ENCODE data around the gene PPIA. TPM values are rescaled to one million over a fixed set of nuclear protein-coding genes. Genes with fewer than 3 reads are reported as not detected.

The PPIA gene
- total RNA-seq, 1 experiment from 2014 or later: 2,465 TPM

GRCh38 chr7:44794331-44794730 is 2.1 kb upstream of the PPIA start (continued):
- no peak for TF ChIP-seq PRDM15 (CRISPR knock-in tag; IDR thresholded peaks at IDR 0.05)
- no peak for TF ChIP-seq MAX (CRISPR knock-in tag; IDR thresholded peaks at IDR 0.05)
- no peak for TF ChIP-seq TP53 (CRISPR knock-in tag; IDR thresholded peaks at IDR 0.05)
- no peak for TF ChIP-seq USF1 (CRISPR knock-in tag; IDR thresholded peaks at IDR 0.05)
- TF ChIP-seq KAT7 (CRISPR knock-in tag; IDR thresholded peaks at IDR 0.05; ENCODE audit: borderline replicate concordance): no peak
- TF ChIP-seq MXD4 (CRISPR knock-in tag; IDR thresholded peaks at IDR 0.05; ENCODE audit: borderline replicate concordance): no peak
- TF ChIP-seq GRHL2 (CRISPR knock-in tag; IDR thresholded peaks at IDR 0.05; ENCODE audit: insufficient replicate concordance, severe bottlenecking): no peak

- DNase-seq (ENCODE audit: low spot score) (no peak), ATAC-seq (peak; percentile 41)
- Mint-ChIP-seq H3K36me3 (peaks cover 38% of the 10 kb centered on the region), H3K27ac (peak overlapping the region; percentile 95), H3K4me1 (peaks cover 18% of the 10 kb centered on the region), H3K4me3 (peak overlapping the region; percentile 100), H3K27me3 (ENCODE audit: low read depth) (no peaks in the 10 kb centered on the region), H3K9me3 (no peaks in the 10 kb centered on the region)
- ChIA-PET CTCF (no interaction called here), POLR2A (no interaction called here)
- TF ChIP-seq CBFB (CRISPR knock-in tag; IDR thresholded peaks at IDR 0.05; ENCODE audit: low read depth) (peak; percentile 91; the same call in 1 of the 2 replicates), USF1 (CRISPR knock-in tag; IDR thresholded peaks at IDR 0.05) (peak; percentile 72; the same call in 1 of the 2 replicates), ZNF263 (CRISPR knock-in tag; IDR thresholded peaks at IDR 0.05; ENCODE audit: low read depth) (no peak), ATF6 (CRISPR knock-in tag; IDR thresholded peaks at IDR 0.05) (no peak), CTCF (IDR thresholded peaks at IDR 0.05) (no peak), ZNF317 (CRISPR knock-in tag; IDR thresholded peaks at IDR 0.05; ENCODE audit: borderline replicate concordance, low read depth) (peak; percentile 27; the same call in 1 of the 2 replicates), FOXK1 (CRISPR knock-in tag; IDR thresholded peaks at IDR 0.05) (no peak; the same call in 1 of the 2 replicates), NFATC4 (CRISPR knock-in tag; IDR thresholded peaks at IDR 0.05) (peak; percentile 45; the same call in 1 of the 2 replicates), TCF7 (CRISPR knock-in tag; IDR thresholded peaks at IDR 0.05; ENCODE audit: low read depth) (no peak), KAT7 (CRISPR knock-in tag; IDR thresholded peaks at IDR 0.05; ENCODE audit: borderline replicate concordance) (no peak), PRRX2 (CRISPR knock-in tag; IDR thresholded peaks at IDR 0.05) (peak; percentile 73; the same call in 1 of the 2 replicates), ZNF416 (CRISPR knock-in tag; IDR thresholded peaks at IDR 0.05) (peak; percentile 87; the same call in 1 of the 2 replicates), FOXJ3 (CRISPR knock-in tag; IDR thresholded peaks at IDR 0.05; ENCODE audit: borderline replicate concordance) (no peak), NR3C1 (CRISPR knock-in tag; conservative IDR thresholded peaks at IDR 0.05; ENCODE audit: low read depth) (no peak), ZNF281 (CRISPR knock-in tag; IDR thresholded peaks at IDR 0.05) (no peak; the same call in 1 of the 2 replicates), FOXP1 (CRISPR knock-in tag; IDR thresholded peaks at IDR 0.05; ENCODE audit: borderline replicate concordance) (no peak; the same call in 1 of the 2 replicates), RORB (CRISPR knock-in tag; IDR thresholded peaks at IDR 0.05) (no peak), CDX4 (CRISPR knock-in tag; IDR thresholded peaks at IDR 0.05; ENCODE audit: borderline replicate concordance) (no peak)
Observed at GRCh38 chr7:44796034-44796503, 412 bp upstream of the PPIA start.

Measured in WTC11 (cell line).